OCI-LY7 (cell line): ENCODE measurements around the gene TMIGD2. TPM values are rescaled to one million over a fixed set of nuclear protein-coding genes. Genes with fewer than 3 reads are reported as not detected.

Experiments
- BruUV-seq: library from RNA; stranded (reverse); fragments of 400-500 nt; replicated peaks from 2 replicates; lab custom pipeline; 2021; lab: Mats Ljungman, UMichigan
- CTCF ChIA-PET: fragments of 300-600 bp; sonication (Branson Sonifier 250); formaldehyde crosslinking; loops from one replicate; lab custom pipeline; 2022; ENCODE audit warnings: antibody characterized with exemption; ENCODE audit not compliant: unreplicated experiment; lab: Charles Lee
- POLR2A ChIA-PET: fragments of 300-600 bp; sonication (Branson Sonifier 250); formaldehyde crosslinking; loops from one replicate; lab custom pipeline; 2022; ENCODE audit warnings: antibody characterized with exemption; lab: Charles Lee
- DNase-seq: peaks from one replicate; pipeline ENCODE4 v3.0.0-alpha.2; 2015; ENCODE audit warnings: low spot score
- H2AFZ ChIP-seq: fragments of 200-600 bp; sonication (generic), shearing (Covaris generic); 2 replicates; pipeline ENCODE4 v1.6.1; 2014; ENCODE audit warnings: mild to moderate bottlenecking, antibody characterized with exemption, low read length, moderate library complexity
- H3K27ac ChIP-seq: fragments of 200-600 bp; sonication (generic); 2 replicates; pipeline ENCODE4 v1.5.1; 2014; ENCODE audit warnings: mixed run types, low read depth, mild to moderate bottlenecking, moderate library complexity, low read length, inconsistent platforms; ENCODE audit not compliant: poor library complexity, severe bottlenecking
- H3K36me3 ChIP-seq: fragments of 200-600 bp; sonication (generic); 2 replicates; pipeline ENCODE4 v1.6.1; 2014; ENCODE audit warnings: mild to moderate bottlenecking, antibody characterized with exemption, low read length, moderate library complexity, mixed read lengths; ENCODE audit not compliant: insufficient read depth
- H3K4me1 ChIP-seq: fragments of 200-600 bp; sonication (generic); 2 replicates; pipeline ENCODE4 v1.5.1; 2014; ENCODE audit warnings: mild to moderate bottlenecking, low read length; ENCODE audit not compliant: insufficient read depth, poor library complexity, severe bottlenecking
- H3K4me2 ChIP-seq: fragments of 200-600 bp; sonication (generic); 2 replicates; pipeline ENCODE4 v1.6.1; 2014; ENCODE audit warnings: mild to moderate bottlenecking, low read length
- H3K4me3 ChIP-seq: fragments of 200-600 bp; sonication (generic); 2 replicates; pipeline ENCODE4 v1.5.1; 2014; ENCODE audit warnings: mild to moderate bottlenecking, low read depth, low read length; ENCODE audit not compliant: poor library complexity, severe bottlenecking
- H3K79me2 ChIP-seq: fragments of 200-600 bp; sonication (generic); 2 replicates; pipeline ENCODE4 v1.6.1; 2016; ENCODE audit warnings: low read depth, mild to moderate bottlenecking, low read length, moderate library complexity, mixed read lengths; ENCODE audit not compliant: insufficient read depth
- H3K9me2 ChIP-seq: fragments of 200-600 bp; sonication (generic); 2 replicates; pipeline ENCODE4 v1.6.1; 2016; ENCODE audit warnings: mild to moderate bottlenecking, low read length, mixed read lengths; ENCODE audit not compliant: insufficient read depth
- H3K9me3 ChIP-seq: fragments of 200-600 bp; sonication (generic); 2 replicates; pipeline ENCODE4 v1.6.1; 2014; ENCODE audit warnings: mild to moderate bottlenecking, mixed run types, low read length, mixed read lengths
- H4K20me1 ChIP-seq: fragments of 200-600 bp; sonication (generic); 2 replicates; pipeline ENCODE4 v1.6.1; 2014; ENCODE audit warnings: mild to moderate bottlenecking, antibody characterized with exemption, low read length, moderate library complexity, mixed read lengths; ENCODE audit not compliant: insufficient read depth
- CTCF ChIP-seq: fragments of 200-600 bp; sonication (generic); conservative IDR thresholded peaks from 2 replicates; pipeline ENCODE4 v1.5.1; 2014; ENCODE audit warnings: mild to moderate bottlenecking, antibody characterized with exemption, low read length, moderate library complexity, mixed read lengths
- EZH2phosphoT487 ChIP-seq: fragments of 200-600 bp; sonication (generic); IDR thresholded peaks from 2 replicates; pipeline ENCODE4 v1.6.1; 2018; ENCODE audit warnings: low read depth, borderline replicate concordance, mild to moderate bottlenecking, mixed run types, antibody characterized with exemption, low read length, moderate library complexity, mixed read lengths
- intact Hi-C: fragments of 100-400 bp; cut with micrococcal nuclease; formaldehyde crosslinking; loops from one replicate; pipeline ENCODE4 v1.10.0; 2022; ENCODE audit not compliant: unreplicated experiment
- total RNA-seq, 2 experiments: library from RNA; depleted of rRNA in 1 of 2; stranded (reverse); fragments of >200 nt in 1 of 2; shearing (Covaris generic) in 1 of 2; gene quantifications; 2 replicates each; pipeline ENCODE4 v1.2.3, GENCODE V29; 2014 to 2022

Gene TMIGD2
- total RNA-seq, 2 experiments from 2014 or later: 0.44 to 2.7 TPM

GRCh38 chr19:4294389-4294788 is 7.8 kb downstream of the TMIGD2 start:
- Histone ChIP-seq H2AFZ (no peak overlapping the region), H3K27ac (no peak overlapping the region), H3K4me1 (no peaks in the 10 kb centered on the region), H3K9me2 (no peaks in the 10 kb centered on the region), H3K36me3 (no peaks in the 10 kb centered on the region), H4K20me1 (no peaks in the 10 kb centered on the region), H3K9me3 (no peaks in the 10 kb centered on the region), H3K4me3 (no peak overlapping the region), H3K79me2 (no peaks in the 10 kb centered on the region), H3K4me2 (no peak overlapping the region)
- POLR2A ChIA-PET: no interaction called here
- no peak for DNase-seq
- intact Hi-C loops: no loop called here
- CTCF ChIA-PET: no interaction called here
- BruUV-seq: no TSS peak
- no peak for TF ChIP-seq EZH2phosphoT487
- TF ChIP-seq CTCF: no peak

- Histone ChIP-seq H3K9me3 (no peaks in the 10 kb centered on the region), H3K27ac (no peak overlapping the region), H2AFZ (no peak overlapping the region), H3K4me2 (no peak overlapping the region), H3K79me2 (no peaks in the 10 kb centered on the region), H3K4me1 (no peaks in the 10 kb centered on the region), H3K9me2 (no peaks in the 10 kb centered on the region), H3K4me3 (no peak overlapping the region), H4K20me1 (no peaks in the 10 kb centered on the region), H3K36me3 (no peaks in the 10 kb centered on the region)
- ChIA-PET CTCF (no interaction called here), POLR2A (no interaction called here)
- intact Hi-C loops: no loop called here
- TF ChIP-seq EZH2phosphoT487: no peak
- TF ChIP-seq CTCF: no peak
- no TSS peak for BruUV-seq
- no peak for DNase-seq
Measured at GRCh38 chr19:4292515-4292914, 9.7 kb downstream of the TMIGD2 start.

GRCh38 chr19:4291184-4291732 is 10.9 kb downstream of the TMIGD2 start:
- H3K9me2 ChIP-seq: no peaks in the 10 kb centered on the region
- H3K4me1 ChIP-seq: no peaks in the 10 kb centered on the region
- CTCF ChIA-PET: interaction anchor here (0.6 kb wide), 1 partner anchor 21 kb away, joined by 5 read pairs; no protein-coding TSS in a partner anchor
- no peaks in the 10 kb centered on the region for H3K79me2 ChIP-seq
- POLR2A ChIA-PET: no interaction called here
- no peak overlapping the region for H3K27ac ChIP-seq
- no peak overlapping the region for H3K4me2 ChIP-seq
- no peaks in the 10 kb centered on the region for H3K9me3 ChIP-seq
- H3K4me3 ChIP-seq: no peak overlapping the region
- H4K20me1 ChIP-seq: no peaks in the 10 kb centered on the region
- no peak for DNase-seq
- H2AFZ ChIP-seq: no peak overlapping the region
- intact Hi-C loops: no loop called here
- no peaks in the 10 kb centered on the region for H3K36me3 ChIP-seq
- BruUV-seq: no TSS peak
- TF ChIP-seq EZH2phosphoT487: no peak
- TF ChIP-seq CTCF: no peak
